Left lung (tissue), 10 donors: ENCODE data around the gene GLRX3. TPM values are rescaled to one million over a fixed set of nuclear protein-coding genes. Genes with fewer than 3 reads are reported as not detected.

Experiments used
- ATAC-seq: fragments of 200-7000 bp; cut with Tn5 transposase; one replicate; pipeline ENCODE4 v1.9.1; 2020; ENCODE audit warnings: moderate library complexity
- DNase-seq, 4 donors: peaks; one replicate each; pipeline ENCODE4 v3.0.0-alpha.2; 2013 to 2020
- H3K27ac ChIP-seq, 2 donors: fragments of 200-600 bp; sonication (generic) in 1 of 2; one replicate each; pipeline versions ENCODE4 v1.5.0 to v1.8.0; 2020 to 2021
- H3K27me3 ChIP-seq, 2 donors: fragments of 200-600 bp; sonication (generic) in 1 of 2; one replicate each; pipeline versions ENCODE4 v1.5.0 to v1.8.0; 2020 to 2021
- H3K36me3 ChIP-seq, 2 donors: fragments of 200-600 bp; sonication (generic) in 1 of 2; one replicate each; pipeline versions ENCODE4 v1.5.0 to v1.8.0; 2020 to 2021
- H3K4me1 ChIP-seq, 2 donors: fragments of 200-600 bp; one replicate each; pipeline ENCODE4 v1.8.0; 2021
- H3K4me3 ChIP-seq, 2 donors: fragments of 200-600 bp; sonication (generic) in 1 of 2; one replicate each; pipeline versions ENCODE4 v1.5.0 to v1.8.0; 2020 to 2021; ENCODE audit warnings: mild to moderate bottlenecking in 1 of 2
- H3K9me3 ChIP-seq, 2 donors: fragments of 200-600 bp; sonication (generic) in 1 of 2; one replicate each; pipeline versions ENCODE4 v1.5.0 to v1.8.0; 2020 to 2021
- CTCF ChIP-seq, 2 donors: fragments of 200-600 bp; sonication (generic) in 1 of 2; IDR thresholded peaks; one replicate each; pipeline versions ENCODE4 v1.5.0 to v1.8.0; 2021; ENCODE audit warnings: antibody characterized with exemption in 2 of 2
- intact Hi-C, 2 donors: fragments of 100-400 bp; cut with DNase I; formaldehyde crosslinking; loops; one replicate each; pipeline versions ENCODE4 v1.11.2 to v1.14.2; 2022
- polyA plus RNA-seq, 6 donors: library from polyadenylated mRNA; unstranded; fragments of 120-200 nt; gene quantifications; one replicate each; pipeline ENCODE4 v1.2.1, GENCODE V29; 2013; ENCODE audit not compliant: insufficient read length in 6 of 6
- total RNA-seq, 2 donors: library from RNA; stranded (reverse); fragmentation: NEBNext Ultra II Directional; extraction: Animal tissue kit (Norgen Biotek cat#: 25700); gene quantifications; one replicate each; pipeline ENCODE4 v1.2.1, GENCODE V29; 2021
- donor health status: DM: no; HTN: yes; CAD: no.
- donor health status: DM: no; HTN: no; CAD: no.

Gene GLRX3
- total and polyA plus RNA-seq, 8 donors, result 67.3 to 88.6 (median 75.9) TPM

GRCh38 chr10:130128062-130128781 is 8.0 kb upstream of the GLRX3 start:
- TF ChIP-seq CTCF (IDR thresholded peaks at IDR 0.05), result no peak
- Histone ChIP-seq H3K4me1 (no peaks in the 10 kb centered on the region), H3K9me3 (no peaks in the 10 kb centered on the region), H3K36me3 (no peaks in the 10 kb centered on the region), H3K27me3 (peaks cover 9 to 49% of the 10 kb centered on the region in 2 donors), H3K4me3 (no peak overlapping the region), H3K27ac (no peak overlapping the region)
- intact Hi-C loops, result no loop called here
- no peak for ATAC-seq
- no peak for DNase-seq

DNA sequence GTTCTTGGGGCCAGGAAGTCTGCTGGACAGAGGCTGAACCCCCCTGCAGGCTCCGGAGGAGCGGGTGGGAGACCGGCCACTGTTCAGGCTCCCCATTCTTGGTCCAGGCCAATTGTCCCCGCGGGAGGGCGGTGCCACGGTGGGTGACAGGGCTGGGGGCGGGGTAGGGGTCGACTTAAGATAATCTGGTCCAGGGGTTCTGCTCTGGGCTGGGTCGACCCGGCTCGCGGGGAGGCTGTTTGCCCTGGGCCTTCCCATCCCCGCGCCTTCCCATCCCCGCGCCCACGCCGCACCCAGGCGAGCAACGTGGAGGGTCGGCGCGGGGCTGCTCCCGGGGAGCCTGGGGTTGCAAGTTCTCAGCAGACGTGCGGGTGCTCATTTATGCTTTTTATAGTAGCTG is 7.3 kb upstream of the GLRX3 start:
- DNase-seq (no peak), ATAC-seq (no peak)
- H3K36me3 ChIP-seq, result no peaks in the 10 kb centered on the region
- H3K4me3 ChIP-seq, result no peak overlapping the region
- intact Hi-C loops, result no loop called here
- H3K4me1 ChIP-seq, result no peaks in the 10 kb centered on the region
- no peaks in the 10 kb centered on the region for H3K9me3 ChIP-seq
- H3K27ac ChIP-seq, result no peak overlapping the region
- peaks cover 9 to 49% of the 10 kb centered on the region in 2 donors for H3K27me3 ChIP-seq
- TF ChIP-seq CTCF (IDR thresholded peaks at IDR 0.05), result no peak

GRCh38 chr10:130135676-130136225 is 440 bp upstream of the GLRX3 start:
- no peak for DNase-seq
- Histone ChIP-seq H3K9me3 (no peaks in the 10 kb centered on the region), H3K4me3 (peak overlapping the region; percentile 98 to 100), H3K36me3 (no peaks in the 10 kb centered on the region), H3K27ac (peak overlapping the region; percentile 85 to 86), H3K27me3 (peaks cover 0 to 3% of the 10 kb centered on the region in 2 donors), H3K4me1 (peaks cover 19 to 44% of the 10 kb centered on the region in 2 donors)
- no peak for TF ChIP-seq CTCF (IDR thresholded peaks at IDR 0.05)
- intact Hi-C loops, result no loop called here
- no peak for ATAC-seq

DNA sequence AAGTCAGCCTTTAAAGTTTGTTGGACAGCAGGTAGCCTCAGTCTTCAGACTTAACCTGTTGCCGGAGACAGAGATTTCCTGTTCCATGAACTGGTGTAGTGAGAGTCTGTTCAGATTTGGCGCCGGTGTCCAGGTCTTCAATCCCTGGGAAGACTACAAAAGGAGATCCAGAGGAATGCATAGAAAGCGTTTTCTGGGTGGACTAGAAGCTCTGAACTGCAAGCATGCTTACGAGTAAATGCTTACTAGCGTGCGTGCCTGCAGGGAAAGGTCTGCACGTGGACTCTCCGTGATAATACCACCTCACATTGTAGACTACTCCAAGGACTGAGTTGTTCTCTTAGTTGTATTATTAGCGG is 878 bp downstream of the GLRX3 start:
- H3K4me1 ChIP-seq, result peaks cover 19 to 57% of the 10 kb centered on the region in 2 donors
- intact Hi-C loops, result no loop called here
- TF ChIP-seq CTCF (IDR thresholded peaks at IDR 0.05), result no peak
- DNase-seq (no peak), ATAC-seq (peak; percentile 4)
- peaks cover 0 to 4% of the 10 kb centered on the region in 2 donors for H3K36me3 ChIP-seq
- no peaks in the 10 kb centered on the region for H3K9me3 ChIP-seq
- H3K27ac ChIP-seq, result peak overlapping the region; percentile 85 to 86
- peak overlapping the region; percentile 98 to 100 for H3K4me3 ChIP-seq
- no peaks in the 10 kb centered on the region for H3K27me3 ChIP-seq

DNA sequence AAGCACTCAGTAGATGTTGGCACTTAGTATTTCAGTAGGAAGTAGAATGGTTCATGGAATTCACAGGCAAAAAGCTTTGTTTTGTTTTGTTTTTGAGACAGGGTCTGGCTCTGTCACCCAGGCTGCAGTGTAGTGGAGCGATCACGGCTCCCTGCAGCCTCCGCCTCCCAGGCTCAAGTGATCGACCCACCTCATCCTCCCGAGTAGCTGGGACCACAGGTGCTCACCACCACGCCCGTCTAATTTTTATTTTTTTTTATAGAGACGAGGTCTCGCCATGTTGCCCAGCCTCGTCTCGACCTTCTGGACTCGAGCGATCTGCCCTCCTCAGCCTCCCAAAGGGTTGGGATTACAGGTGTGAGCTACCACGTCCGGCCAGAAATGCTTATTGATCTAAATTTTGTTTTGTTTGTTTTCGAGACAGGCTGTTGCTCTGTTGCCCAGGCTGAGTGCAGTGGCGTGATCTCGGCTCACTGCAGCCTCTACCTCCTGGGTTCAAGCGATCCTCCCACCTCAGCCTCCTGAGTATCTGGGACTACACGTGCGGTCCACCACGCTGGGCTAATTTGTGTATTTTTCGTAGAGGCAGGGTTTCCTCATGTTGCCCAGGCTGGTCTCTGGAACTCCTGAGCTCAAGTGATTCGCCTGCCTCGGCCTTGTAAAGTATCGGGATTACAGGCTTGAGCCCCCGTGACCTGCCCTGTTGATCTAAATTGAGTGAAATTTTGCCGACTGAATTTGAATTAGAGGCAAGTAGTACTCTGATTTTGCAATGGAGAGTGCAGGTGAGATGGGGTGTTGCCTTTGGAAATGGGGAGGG is 1.7 kb downstream of the GLRX3 start:
- Histone ChIP-seq H3K27ac (peak overlapping the region; percentile 85 to 86), H3K4me3 (peak overlapping the region; percentile 98 to 100)
- peak; percentile 58 for ATAC-seq

More for the DNA sequence above, 1.7 kb downstream of the GLRX3 start:
- no peak for TF ChIP-seq CTCF (IDR thresholded peaks at IDR 0.05)
- H3K36me3 ChIP-seq, result peaks cover 0 to 12% of the 10 kb centered on the region in 2 donors
- no peak for DNase-seq
- intact Hi-C loops, result no loop called here
- no peaks in the 10 kb centered on the region for H3K27me3 ChIP-seq
- no peaks in the 10 kb centered on the region for H3K9me3 ChIP-seq
- peaks cover 19 to 58% of the 10 kb centered on the region in 2 donors for H3K4me1 ChIP-seq
